ENCODE results near the gene RPRD1A. TPM values are rescaled to one million over a fixed set of nuclear protein-coding genes. Genes with fewer than 3 reads are reported as not detected.

RPRD1A gene
- total RNA-seq, 1 experiment from 2014 or later = 80.7 TPM

- intact Hi-C loops (cut with micrococcal nuclease) = no loop called here
- Histone ChIP-seq H3K4me2 (ENCODE audit: low read length) (no peak overlapping the region), H3K9me2 (ENCODE audit: insufficient read depth) (no peaks in the 10 kb centered on the region), H4K20me1 (ENCODE audit: insufficient read depth) (no peaks in the 10 kb centered on the region), H3K9me3 (ENCODE audit: control insufficient read depth in 1 of 2, insufficient read depth in 1 of 2, low read depth in 1 of 2, low read length in 2 of 2) (no peaks in the 10 kb centered on the region; a peak in 1 of 4 replicates), H3K27ac (ENCODE audit: low read depth, low read length) (no peak overlapping the region), H3K4me3 (replicated peaks in 1 of 2; ENCODE audit: low read depth in 1 of 2, low read length in 2 of 2) (no peak overlapping the region), H3K27me3 (ENCODE audit: insufficient read depth, low read length) (0 out of 2 replicates have a peak, but pooled peaks cover 3% of the 10 kb centered on the region), H3K4me1 (ENCODE audit: control insufficient read depth in 1 of 2, insufficient read depth in 2 of 2, low read length in 2 of 2) (no peaks in the 10 kb centered on the region), H3K36me3 (ENCODE audit: control insufficient read depth in 1 of 2, insufficient read depth in 2 of 2, low read length in 2 of 2) (no peaks in the 10 kb centered on the region), H2AFZ (ENCODE audit: low read depth, low read length, poor library complexity, severe bottlenecking) (no peak overlapping the region), H3K79me2 (ENCODE audit: insufficient read depth, low read length) (no peaks in the 10 kb centered on the region), H3K9ac (ENCODE audit: low read length) (no peak overlapping the region)
- ATAC-seq (no peak), DNase-seq (ENCODE audit: low read depth, low spot score) (no peak)
- ChIA-PET CTCF (no interaction called here), POLR2A (no interaction called here), RAD21 (ENCODE audit: low non-redundant PET in 1 of 2, low total read pairs in 2 of 2, uncharacterized antibody in 2 of 2, unreplicated experiment in 2 of 2) (no interaction called here)
- TF ChIP-seq SIN3A (IDR thresholded peaks at IDR 0.05; ENCODE audit: low read depth) (no peak), ZBTB33 (IDR thresholded peaks at IDR 0.05; ENCODE audit: extremely low read depth, insufficient replicate concordance, low read length) (no peak), CTCF (IDR thresholded peaks at IDR 0.05 in 2 of 3, conservative IDR thresholded peaks at IDR 0.05 in 1 of 3; ENCODE audit: borderline replicate concordance in 1 of 3, insufficient read depth in 1 of 3, low read depth in 2 of 3, low read length in 2 of 3) (no peak), CBX3 (IDR thresholded peaks at IDR 0.05; ENCODE audit: low read depth) (no peak), SP1 (IDR thresholded peaks at IDR 0.05; ENCODE audit: low read depth) (no peak)
- no TSS peak for BruUV-seq (replicated peaks)
Measured at GRCh38 chr18:35964319-35964718, 103.0 kb downstream of the RPRD1A start.

- Histone ChIP-seq H3K9ac (ENCODE audit: low read length) (no peak overlapping the region), H4K20me1 (ENCODE audit: insufficient read depth) (no peaks in the 10 kb centered on the region), H3K4me1 (ENCODE audit: control insufficient read depth in 1 of 2, insufficient read depth in 2 of 2, low read length in 2 of 2) (no peaks in the 10 kb centered on the region), H3K79me2 (ENCODE audit: insufficient read depth, low read length) (no peaks in the 10 kb centered on the region), H3K36me3 (ENCODE audit: control insufficient read depth in 1 of 2, insufficient read depth in 2 of 2, low read length in 2 of 2) (no peaks in the 10 kb centered on the region), H3K4me2 (ENCODE audit: low read length) (no peak overlapping the region), H3K4me3 (replicated peaks in 1 of 2; ENCODE audit: low read depth in 1 of 2, low read length in 2 of 2) (no peak overlapping the region), H3K9me2 (ENCODE audit: insufficient read depth) (no peaks in the 10 kb centered on the region), H3K27ac (ENCODE audit: low read depth, low read length) (no peak overlapping the region), H3K27me3 (ENCODE audit: insufficient read depth, low read length) (0 out of 2 replicates have a peak, but pooled peaks cover 3% of the 10 kb centered on the region), H3K9me3 (ENCODE audit: control insufficient read depth in 1 of 2, insufficient read depth in 1 of 2, low read depth in 1 of 2, low read length in 2 of 2) (no peaks in the 10 kb centered on the region; a peak in 1 of 4 replicates), H2AFZ (ENCODE audit: low read depth, low read length, poor library complexity, severe bottlenecking) (no peak overlapping the region)
- no peak for DNase-seq (ENCODE audit: low read depth, low spot score)
- intact Hi-C loops (cut with micrococcal nuclease) = no loop called here
- ATAC-seq = no peak
- CTCF ChIA-PET = no interaction called here
- POLR2A ChIA-PET = no interaction called here
- RAD21 ChIA-PET (ENCODE audit: low non-redundant PET in 1 of 2, low total read pairs in 2 of 2, uncharacterized antibody in 2 of 2, unreplicated experiment in 2 of 2) = no interaction called here
- no TSS peak for BruUV-seq (replicated peaks)
- TF ChIP-seq POLR2AphosphoS5 (IDR thresholded peaks at IDR 0.05; ENCODE audit: low read depth, low read length) = no peak
- no peak for TF ChIP-seq ELF1 (IDR thresholded peaks at IDR 0.05; ENCODE audit: borderline replicate concordance, low read depth)
- TF ChIP-seq CBX3 (IDR thresholded peaks at IDR 0.05; ENCODE audit: low read depth) = no peak
- TF ChIP-seq TCF7L2 (IDR thresholded peaks at IDR 0.05; ENCODE audit: borderline replicate concordance, extremely low read depth, insufficient read depth, insufficient read length) = no peak
- no peak for TF ChIP-seq YY1 (IDR thresholded peaks at IDR 0.05; ENCODE audit: extremely low read depth, insufficient replicate concordance, low read depth, low read length)
- no peak for TF ChIP-seq ATF3 (IDR thresholded peaks at IDR 0.05)
- no peak for TF ChIP-seq SRF (IDR thresholded peaks at IDR 0.05; ENCODE audit: low read depth)
- TF ChIP-seq REST (IDR thresholded peaks at IDR 0.05; ENCODE audit: low read depth) = no peak
Measured at GRCh38 chr18:35962320-35962719, 105.0 kb downstream of the RPRD1A start.

All from HCT116 (cell line).